Activated T-helper 1 cell treated with Interleukin-2 at 50 U/mL for 16 hours (primary cell): ENCODE results near the gene HK2.

Source experiments
- DNase-seq: peaks from one replicate; pipeline ENCODE4 v3.0.0-alpha.2; 2020; ENCODE audit warnings: low read depth

Gene HK2

DNA sequence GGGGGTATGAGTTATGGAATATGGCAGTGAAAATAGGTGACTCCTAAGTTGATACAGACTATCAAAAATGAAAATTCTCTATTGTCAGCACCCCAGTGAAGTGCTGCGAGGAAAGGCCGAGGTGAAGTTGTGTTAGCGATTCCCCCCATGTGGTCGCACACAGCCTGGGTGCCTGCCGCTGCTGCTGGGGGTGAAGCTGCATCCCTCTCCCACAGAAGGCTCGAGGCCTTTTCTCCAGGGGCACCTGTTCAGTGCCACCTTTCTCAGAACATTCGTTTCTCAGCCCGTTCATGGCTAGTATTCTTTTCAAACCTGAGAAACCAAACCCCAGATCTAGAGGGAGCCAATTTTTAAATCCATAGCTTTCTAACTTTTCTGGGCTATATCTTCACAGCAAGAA is 23.8 kb downstream of the HK2 start:
- DNase-seq, result no peak

DNA sequence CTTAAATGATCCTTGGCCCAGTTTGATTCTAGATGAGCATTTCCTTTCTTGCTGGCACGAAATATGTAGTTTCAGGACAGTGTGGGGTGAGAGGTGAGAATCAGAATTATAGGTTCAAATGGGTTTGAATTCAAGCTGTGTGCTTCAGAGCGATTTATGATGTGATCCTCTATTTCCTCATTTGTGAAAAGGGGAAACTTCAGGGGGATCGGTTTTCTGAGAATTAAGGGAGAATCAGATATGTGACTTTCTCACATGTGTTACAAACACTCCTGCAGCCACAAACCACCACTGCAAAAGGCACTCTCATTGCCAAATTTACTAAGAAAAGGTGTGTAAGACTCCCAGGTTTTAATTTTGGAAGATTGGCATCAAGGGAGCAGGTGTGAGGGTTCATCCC is 24.4 kb downstream of the HK2 start:
- no peak for DNase-seq

DNA sequence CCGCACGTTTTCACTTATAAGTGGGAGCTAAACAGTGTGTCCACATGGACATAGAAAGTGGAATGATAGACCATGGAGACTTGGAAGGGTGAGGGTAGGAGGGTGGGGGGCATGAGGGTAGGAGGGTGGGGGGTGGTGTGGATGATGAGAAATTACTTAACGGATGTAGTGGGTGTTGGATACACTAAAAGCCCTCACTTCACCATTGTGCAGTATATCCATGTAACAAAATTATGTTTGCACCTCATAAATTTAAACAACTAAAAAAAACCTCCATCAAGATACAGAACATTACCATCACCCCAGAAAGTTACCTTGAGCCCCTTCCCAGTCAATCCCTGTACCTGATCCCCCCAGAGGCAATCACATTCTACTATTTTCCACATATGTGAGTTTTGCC is 26.2 kb downstream of the HK2 start:
- no peak for DNase-seq

DNA sequence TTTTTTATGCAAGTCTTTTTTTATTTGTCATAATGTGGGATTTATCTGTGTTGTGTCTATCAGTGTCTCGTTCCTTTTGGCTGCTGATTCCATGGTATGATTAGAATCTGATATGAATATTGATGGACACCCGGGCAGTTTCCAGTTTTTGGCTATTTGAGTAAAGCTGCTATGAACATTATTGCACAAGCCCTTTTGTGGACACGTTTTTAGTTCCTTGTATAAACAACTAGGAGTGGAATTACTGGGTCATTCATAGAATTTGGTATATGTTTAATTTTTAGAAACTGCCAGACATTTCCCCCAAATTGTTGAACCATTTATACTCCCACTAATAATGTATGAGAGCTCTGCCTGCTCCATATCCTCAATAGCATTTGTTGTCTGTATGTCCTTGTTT is 26.6 kb downstream of the HK2 start:
- no peak for DNase-seq

DNA sequence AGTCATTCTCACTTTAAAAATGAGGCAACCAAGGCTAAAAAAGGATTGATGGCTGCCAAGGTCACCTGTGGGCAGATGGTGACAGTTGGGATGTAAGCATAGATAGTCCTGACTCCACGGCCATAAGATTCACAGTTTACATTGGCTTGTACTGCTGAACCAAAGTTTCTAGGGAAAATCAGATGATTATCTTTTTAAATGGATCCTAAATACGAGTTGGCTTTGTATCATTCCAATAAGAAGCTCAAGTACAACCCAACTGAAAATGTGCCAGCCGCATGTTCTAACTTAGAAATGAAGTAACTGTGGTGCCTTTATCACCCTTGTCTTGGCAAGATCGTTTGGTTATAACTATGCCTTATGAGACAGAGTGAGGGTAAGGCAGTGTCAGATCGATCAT is 27.6 kb downstream of the HK2 start:
- DNase-seq, result no peak

DNA sequence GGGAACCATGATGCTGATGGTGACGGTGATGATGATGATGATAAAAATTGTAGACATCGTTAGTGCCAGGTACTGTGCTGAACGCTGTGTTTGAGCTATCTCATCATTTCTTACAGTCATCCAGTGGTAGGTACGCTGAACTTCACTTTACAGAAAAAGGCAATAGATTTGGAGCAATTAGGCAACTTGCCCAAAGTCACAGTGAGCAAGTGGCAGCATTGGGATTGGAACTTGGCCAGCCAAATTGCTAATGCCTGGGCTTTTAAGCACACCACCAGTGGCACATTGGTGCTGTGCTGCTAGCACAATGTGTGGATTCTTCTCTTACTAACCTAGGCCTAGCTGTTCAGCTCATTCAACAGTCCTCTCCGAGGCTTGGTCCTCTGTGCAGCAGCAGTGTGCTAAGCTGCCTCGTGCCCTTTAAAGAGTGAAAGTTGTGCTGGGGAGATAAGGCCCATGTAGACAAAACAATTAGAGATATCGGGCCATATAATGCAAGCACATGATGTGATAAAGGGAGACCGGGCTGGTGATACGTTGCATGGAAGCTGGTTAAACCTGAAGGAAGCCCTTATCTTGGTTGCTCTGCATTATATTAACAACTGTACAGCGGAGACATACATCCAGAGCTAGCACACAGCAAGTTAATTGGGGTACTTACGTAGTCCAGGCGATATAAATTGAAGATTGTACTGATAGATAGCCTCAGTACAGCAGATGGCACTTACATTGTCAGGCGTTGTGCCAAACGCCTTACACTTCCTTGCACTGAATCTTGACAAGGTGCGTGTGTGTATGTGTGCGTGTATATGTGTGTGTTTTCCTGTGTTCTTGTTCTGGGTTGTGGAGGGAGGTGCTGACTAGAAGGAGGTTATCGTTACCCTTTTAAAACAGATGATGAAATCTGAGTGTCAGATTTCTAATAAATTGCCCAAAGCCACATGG is 28.4 kb downstream of the HK2 start:
- DNase-seq, result no peak

DNA sequence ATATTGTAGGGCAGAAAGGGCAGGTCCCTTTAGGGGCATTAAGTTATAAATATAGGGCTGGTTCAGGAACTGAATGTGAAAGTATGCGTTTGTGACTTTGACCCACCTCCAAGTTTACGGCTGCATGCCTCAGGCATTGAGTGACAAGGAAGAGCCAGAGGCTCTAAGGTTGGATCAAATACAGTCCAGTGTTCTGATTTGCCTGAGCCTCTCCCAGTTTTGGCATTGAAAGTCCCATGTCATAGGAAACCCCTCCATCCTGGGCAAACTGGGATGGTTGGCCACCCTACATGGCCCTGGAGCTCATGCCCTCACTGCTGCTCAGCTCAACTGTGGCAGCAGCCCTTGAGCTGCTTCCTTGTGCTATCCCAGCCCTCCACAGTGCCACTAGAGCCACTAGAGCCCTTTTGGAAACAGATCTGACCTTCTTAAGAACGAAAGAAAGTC is 29.9 kb downstream of the HK2 start:
- no peak for DNase-seq

DNA sequence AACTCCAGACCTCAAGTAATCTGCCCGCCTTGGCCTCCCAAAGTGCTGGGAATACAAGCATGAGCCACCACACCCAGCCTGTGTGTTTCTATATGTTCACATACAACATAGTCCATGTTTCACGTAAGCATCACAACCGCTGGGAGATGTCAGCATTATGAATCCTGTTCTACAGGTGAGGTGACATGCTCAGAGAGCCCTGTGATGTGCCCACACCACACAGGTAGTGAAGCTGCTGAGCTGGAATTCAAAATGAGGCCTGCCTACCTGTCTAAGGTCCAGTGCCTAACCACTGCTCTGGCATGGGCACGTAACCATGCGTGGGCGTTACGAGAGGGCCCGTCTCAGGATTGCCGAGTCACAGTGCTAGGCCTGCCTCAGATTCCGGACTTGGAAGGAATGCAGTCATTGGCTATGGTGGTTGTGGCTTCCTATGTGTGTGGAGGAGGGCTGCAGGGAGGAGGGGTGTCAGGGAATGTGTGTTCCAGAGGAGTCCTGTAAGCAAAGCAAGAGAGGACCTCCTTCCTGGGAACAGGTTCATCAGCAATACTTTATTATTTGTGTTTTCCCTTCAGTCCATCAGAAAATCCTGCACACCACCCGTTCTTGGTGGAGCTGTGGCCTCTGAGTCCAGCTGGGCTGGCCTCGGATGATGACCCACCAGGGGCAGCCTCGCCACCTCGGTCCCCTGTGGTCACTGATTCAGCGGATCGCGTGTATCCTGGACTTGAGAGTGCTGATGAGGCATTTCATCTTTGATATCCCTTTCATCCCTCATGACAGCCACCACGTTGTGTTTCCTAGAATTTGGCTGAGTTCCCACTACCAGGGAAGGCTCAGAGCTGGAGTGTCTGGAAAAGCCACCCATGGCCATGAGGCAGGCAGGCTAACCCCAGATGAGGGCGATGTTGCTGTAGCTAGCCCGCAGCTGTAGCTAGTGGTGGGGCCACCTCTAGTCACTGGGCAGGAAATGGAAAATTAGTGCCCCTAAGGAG is 31.1 kb downstream of the HK2 start:
- no peak for DNase-seq

DNA sequence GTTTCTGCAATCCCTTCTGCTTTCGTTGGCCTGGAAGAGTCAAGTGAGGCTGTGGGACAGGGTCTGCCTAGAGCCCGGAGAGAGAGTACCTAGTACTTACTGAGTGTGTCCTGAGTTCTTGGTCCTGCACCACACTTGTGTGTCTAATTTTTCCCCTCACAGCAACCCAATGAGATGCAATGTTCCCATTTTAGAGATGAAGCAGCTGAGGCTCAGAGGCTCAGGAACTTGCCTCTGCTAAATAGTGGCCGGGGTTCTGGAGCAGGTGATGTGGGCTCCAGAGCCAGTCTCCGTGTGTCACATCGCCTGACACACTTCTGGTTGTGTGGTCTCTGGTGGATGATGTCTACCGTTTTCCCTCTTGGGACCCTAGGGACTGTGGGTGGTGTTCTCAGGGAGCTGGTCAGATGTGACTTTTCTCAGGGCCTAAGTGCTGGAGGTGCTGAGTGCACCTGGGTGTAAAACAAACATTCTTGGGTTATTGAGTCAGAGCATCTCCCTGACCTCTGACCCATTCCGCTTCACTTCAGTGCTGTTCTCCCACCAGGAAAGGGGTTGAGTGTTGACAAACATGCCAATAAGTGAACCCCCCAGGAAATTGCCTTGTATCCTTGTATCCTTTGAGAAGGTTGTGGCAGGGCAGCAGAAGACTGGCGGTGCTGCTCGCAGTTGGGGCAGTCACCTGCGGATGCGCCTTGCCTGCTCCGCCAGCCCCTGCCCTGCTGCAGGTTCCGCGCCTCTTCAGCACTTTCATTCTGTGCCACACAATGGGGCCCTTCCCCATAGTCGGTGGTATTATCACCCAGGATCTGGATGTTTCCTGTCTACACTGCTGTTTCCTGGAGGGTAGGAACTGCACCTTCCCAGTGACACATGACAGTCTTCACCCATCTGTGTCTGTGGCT is 32.1 kb downstream of the HK2 start:
- no peak for DNase-seq

DNA sequence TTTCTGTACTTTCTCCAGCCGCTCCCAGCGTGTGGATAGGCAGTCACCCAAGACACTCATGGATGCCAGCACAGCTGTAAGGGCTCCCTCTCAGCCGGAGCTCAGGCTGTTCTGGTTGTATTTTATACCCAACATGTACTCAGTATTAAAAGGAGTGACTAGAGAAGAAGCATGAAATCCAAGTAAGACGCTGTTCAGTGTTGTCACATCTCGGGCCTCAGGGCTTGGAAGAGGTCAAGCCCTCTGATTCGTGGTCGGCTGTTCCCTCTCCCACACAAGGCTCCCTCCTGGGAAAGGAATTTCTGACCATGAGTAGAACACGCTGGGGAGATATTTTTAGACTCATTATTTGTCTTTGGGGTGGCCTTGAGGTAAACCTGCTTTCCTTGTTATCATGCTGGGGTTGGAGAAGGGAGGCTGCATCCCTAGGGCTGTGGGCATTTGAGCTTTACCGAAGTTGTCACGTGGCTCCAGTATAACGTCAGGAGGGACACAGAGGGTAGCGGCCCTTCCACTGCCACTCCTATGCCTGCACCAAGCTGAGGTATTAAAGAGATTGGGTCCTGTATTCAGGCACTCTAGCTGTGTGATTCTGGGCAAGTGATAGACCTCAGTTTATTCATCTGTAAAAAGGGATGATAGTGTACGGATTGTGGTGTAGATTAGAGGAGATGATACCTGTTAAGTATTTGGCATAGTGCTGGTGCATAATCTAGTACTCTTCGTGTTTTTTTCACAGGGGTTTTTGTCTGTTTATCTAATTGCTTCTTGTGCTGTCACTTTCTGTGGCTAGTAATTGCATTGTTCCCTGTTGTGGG is 34.1 kb downstream of the HK2 start:
- DNase-seq, result no peak

DNA sequence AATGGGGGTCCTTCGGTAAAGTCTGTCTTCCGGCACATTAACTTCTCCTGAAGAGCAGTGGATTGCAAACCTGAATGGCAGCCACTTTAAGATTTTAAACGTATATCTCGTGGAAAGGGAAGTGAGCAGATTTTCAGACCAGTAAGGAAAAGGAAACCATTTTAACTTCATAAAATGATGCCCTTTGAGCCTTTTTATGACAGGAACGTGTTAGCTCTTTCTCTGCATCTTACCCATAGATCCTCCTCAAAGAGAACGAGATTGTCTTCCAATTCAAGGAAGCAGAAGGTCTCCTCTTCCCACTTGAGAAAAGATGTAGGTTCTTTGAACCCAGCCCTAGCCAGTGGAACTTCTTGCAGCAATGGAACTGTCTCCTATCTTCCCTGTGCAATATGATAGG is 35.6 kb downstream of the HK2 start:
- DNase-seq, result no peak

DNA sequence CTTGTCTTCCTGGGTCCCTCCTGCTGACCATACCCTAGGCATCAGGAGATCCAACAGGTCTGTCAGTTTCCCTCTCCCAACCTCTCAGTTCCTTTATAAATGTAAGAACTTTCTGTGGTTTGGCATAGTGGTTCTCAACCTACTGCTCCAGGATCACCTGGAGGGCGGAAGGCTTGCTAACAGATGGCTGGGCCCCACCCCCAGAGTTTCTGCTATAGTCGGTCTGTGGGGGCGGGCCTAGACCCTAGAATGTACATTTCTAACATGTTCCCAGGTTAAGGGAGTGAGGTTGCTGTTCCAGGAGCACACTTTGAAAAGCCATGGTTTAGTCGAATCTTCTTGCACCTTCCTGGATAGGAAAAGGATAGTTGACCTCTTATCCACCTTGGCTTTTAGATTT is 37.0 kb downstream of the HK2 start:
- DNase-seq, result no peak

DNA sequence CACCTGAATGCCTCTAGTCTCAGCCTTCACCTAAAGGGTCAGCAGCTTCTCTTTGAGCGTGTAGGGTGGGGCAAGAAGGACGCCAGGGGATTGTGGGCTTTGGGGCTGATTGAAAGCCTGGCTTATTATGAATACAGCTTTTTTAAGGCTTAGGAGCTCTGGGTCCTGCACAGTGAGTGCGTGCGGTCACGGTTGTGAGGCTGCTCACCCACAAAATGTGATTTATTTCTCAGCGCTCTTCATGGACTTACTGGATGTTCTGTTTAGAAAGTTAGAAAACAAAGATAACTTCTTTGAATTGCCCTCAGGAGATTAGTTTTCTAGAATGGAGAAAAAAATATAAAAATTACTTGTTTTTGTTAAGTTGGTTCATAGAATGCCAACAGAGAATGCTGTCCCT is 37.5 kb downstream of the HK2 start:
- DNase-seq, result no peak

DNA sequence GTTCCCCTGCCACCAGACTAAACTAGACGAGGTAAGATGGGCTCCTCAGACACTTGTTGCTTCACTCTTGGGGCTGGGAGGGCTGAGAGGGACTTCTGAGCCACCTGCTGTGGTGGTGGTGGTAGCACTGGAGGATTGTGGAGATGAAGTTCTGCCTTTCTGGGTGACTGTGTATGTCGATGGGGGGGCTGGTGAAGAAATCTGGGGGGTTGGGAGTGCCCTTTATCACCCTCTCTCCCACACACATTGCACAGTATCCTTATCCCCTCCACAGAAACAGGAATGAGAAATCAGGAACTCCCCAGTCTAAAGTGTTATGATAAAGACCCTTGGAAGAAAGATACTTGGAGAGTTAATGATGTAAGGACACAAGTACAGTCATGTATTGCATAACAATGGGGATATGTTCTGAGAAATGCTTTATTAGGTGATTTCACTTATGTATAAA is 38.5 kb downstream of the HK2 start:
- DNase-seq, result no peak

DNA sequence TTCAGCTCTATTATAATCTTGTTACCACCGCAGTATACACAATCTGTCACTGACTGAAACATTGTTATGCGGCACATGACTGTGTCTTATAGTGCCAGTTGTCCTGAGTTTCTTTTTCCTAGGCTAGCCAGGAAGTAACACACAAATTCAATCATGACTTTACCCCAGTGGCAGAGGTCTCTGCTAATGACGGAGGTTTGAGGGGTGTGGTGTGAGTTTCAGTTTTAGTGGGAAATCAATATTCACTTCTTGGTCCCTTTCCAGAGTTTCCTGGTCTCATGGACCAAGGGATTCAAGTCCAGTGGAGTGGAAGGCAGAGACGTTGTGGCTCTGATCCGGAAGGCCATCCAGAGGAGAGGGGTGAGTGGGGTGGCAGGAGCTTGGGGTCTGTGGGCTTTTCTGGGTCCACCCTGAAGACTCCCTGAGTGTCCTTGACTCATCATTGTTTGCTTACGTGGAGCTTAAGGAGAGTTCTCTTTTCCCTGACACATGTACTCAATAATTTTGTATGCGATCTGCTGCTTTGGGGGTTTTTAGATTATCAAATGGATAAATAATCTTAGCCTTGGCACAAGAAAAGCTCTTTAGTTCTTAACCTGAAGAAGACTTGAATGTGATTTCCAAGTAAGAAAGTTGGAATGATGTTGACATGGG is 39.2 kb downstream of the HK2 start:
- DNase-seq, result no peak

DNA sequence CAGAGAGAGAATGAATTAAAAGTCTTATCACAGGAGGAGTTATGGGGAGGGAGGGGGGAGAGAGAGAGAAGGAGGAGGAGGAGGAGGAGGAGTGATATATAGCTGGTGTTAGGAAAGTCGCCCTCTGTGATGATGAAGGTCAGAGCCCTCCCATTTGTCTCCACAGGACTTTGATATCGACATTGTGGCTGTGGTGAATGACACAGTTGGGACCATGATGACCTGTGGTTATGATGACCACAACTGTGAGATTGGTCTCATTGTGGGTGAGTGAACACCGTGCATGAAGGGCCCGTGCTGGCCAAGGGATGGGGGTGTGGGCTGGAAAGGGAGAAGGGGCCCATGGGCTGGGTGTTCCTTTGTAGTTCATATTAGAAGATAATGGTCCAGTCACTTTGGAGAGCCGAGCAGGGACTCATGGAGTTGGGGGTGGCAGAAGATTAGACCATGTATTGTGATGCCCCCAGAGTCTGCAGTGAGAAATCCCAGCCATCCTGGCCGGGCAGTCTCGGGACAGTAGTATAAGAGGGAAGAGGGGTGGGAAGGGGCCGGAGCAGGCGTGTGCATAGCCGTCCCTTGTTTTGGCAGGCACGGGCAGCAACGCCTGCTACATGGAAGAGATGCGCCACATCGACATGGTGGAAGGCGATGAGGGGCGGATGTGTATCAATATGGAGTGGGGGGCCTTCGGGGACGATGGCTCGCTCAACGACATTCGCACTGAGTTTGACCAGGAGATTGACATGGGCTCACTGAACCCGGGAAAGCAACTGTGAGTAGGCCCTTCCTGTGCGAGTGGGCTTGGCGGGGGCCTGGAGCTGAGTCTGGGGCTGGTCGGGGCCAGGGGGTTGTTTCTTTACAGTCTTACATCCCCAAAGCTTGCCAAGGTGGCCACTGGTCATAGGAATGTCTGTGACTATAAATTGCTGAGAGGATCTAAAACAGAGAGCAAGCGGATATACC is 40.0 kb downstream of the HK2 start:
- DNase-seq, result no peak

DNA sequence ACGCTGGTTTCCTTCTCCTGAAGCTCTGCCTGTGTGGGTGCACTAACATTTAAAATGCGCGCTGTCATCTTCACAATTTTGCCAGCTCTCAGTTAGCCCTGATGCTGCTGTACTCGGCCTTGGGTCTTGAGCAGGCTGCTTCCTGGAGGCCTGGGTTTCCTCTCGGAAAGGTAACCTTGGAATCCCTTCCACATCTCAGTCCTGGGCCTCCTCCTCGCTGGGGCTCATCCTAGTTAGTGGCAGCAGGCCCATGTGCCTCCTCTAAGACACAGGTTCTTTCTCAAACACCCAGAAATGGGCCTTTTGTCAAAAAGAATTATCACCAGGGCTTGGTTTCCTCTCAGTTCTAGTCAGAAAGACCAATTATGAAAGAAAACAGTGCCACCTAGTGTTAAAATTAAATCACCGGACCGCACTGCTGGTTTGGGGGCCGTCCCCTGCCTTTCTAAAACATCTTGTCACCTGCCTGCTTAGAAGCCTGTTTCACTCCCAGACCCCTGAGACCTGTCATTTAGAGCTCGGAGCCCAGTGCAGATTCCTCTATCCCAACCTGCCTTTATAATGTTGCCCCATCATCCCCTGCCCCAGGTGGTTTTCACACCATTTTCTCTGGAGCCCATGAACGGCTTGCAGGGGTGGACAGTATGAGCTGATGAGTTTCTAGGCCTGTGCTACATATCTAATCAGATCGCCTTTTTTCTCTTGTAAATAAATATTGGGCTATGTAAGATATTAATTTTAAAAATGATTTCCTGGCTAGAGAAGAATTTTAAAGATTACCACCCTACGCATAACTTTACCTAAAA is 42.4 kb downstream of the HK2 start:
- peak; percentile 5 for DNase-seq

DNA sequence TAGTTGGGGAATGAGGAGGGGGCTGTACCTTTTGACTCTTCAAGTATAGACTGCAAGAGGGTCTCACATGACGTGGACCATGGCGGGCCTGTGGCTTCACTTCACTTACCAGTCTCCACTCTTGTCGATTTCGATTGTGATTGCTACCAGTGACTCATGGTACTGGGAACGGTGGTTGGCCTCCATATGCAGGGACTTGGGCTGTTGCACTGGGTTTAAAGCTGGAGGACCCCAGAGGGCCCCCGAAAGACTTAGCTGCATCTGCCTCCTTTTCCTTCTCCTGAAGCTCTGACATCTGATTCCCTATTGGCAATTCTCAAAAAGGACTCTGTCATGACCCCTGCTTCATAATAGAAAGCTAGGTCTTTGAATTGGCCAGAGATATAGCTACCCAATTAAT is 43.4 kb downstream of the HK2 start:
- no peak for DNase-seq
